Measurements from ENCODE around the gene CTSZ.
"Not testable (repeated sequence)": the region's sequence is repeated elsewhere in the genome, so short reads cannot be mapped to it uniquely, and the experiment has no call there.

GRCh38 chr20:58947797-58948388 lies 59.2 kb downstream of the CTSZ start:
- TF ChIP-seq CTCF (IDR thresholded peaks at IDR 0.05; ENCODE audit: insufficient read depth, low read length); POLR2AphosphoS5 (IDR thresholded peaks at IDR 0.05; ENCODE audit: low read depth): not testable (repeated sequence)
